HG02759 (cell line): Measurements from ENCODE around the gene SGPL1.

ENCODE experiments used
- ATAC-seq: cut with Tn5 transposase; IDR thresholded peaks from one replicate; pipeline ENCODE4 v1.9.1; 2021; ENCODE audit warnings: mild to moderate bottlenecking, moderate library complexity; ENCODE audit not compliant: unreplicated experiment

SGPL1 gene

DNA sequence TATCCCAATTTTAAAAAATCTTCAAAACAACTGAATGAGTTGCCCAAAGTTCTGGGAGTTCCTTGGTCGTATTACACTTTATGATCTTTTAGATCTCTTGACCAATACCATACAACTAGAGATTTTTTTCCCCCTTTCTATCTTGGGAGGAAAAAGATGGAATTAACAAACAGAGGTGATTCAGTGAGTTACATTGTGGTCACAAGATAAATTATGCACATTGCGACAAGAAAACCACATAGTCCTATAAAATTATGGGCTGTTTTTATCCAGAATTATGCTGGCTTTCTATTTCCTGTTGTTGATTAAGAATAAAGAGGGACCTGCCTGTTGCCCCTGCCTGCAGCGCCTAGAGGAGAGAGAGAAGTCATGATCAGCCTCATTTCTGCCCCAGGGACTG lies 8.2 kb upstream of the SGPL1 start:
- ATAC-seq, result no peak

DNA sequence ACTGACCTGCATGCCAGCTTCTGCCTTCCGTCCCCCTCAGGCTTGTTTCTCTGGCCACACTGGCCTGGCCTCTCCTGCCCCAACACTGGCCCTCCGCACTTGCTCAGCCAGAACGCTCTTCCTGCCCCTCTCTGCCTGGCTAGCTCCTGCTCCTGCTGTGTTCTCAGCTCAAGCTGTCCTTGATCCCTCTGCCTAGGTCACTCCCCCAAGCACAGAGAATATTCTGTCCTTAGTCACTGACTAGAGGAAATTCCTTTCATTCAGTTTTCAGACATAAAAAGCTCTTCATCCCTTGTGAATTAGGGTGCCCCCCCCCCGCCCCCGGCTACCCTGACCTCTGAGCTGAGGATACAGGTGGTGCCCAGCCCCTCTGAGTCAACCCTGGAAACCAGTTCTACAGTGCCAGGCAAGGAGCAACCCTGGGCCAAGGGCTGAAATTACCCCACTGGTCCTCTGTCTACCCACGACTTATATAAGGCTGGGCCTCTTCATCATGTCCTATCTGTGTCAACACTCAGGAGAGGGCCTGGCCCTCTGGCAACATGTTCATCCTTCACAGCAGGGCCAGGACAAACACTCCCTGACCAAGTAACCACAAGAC lies 6.6 kb upstream of the SGPL1 start:
- ATAC-seq, result no peak

DNA sequence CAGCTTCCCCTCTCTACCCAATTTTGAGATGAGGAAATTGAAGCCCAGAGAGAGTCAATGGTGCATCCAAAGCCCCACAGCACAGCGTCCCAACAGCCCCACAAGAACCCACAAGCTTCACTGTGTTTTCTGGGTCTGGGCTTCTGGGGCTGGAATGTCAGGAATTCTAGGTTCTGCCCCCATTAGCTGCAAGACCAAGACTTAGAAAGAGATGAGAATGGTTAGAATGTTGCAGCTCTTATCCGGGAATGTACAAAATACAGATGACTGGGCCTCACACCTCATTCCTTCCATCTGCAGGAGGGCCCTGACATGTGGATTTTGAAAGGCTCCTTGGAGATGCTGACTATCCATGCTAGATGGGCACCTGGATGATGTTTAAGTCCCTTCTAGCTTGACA lies 6.0 kb upstream of the SGPL1 start:
- no peak for ATAC-seq

DNA sequence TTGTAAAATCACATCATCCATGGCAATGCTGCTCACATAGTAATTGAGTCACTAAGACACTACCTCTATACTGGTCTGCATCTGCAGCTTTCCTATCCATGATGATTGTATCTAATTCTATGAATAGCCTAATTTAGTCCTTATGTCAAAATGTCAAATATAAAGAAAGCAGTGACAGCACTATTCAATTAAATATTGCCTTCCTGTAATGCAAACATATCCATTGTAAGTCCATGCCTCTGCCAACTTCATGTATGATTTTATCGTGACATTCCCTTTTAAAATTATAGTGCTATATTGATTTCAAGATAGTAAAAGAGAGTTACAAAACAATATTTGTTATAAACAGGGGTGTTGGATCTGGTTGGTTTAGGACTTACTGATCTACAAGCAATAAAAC lies 4.8 kb upstream of the SGPL1 start:
- ATAC-seq, result no peak

DNA sequence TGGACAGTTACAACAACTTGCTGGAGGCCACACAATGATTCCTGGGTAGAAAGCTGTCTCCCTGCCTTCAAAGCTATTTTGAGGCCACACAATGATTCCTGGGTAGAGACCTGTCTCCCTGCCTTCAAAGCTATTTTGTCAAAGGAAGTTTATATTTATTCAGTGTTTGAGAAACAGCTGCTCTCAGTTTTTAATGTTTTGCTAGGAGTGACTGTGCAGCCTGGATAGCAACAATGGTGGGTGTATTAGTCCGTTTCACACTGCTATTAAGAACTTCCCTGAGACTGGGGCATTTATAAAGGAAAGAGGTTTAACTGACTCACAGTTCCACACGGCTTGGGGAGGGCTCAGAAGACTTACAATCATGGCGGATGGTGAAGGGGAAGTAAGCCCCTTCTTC lies 3.9 kb upstream of the SGPL1 start:
- ATAC-seq, result no peak

DNA sequence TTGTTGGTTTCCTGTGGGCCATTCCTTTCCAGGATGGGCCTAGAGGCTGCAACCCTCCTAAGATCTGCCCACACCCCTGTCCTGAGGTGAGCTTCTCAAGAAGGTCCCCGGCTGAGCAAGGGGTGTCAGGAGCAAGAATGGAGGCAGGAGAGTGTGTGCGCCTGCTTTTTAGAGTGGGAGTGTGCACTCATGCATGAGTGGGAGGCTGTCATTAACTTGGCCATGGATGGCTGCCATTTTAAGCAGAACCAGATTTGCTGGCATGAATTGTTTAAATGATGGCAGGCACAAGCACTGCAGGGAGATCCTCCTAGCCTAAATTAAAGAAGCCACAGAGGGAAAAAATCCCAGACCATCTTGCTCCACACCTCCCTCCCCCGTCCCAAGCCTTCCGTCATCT lies 2.9 kb upstream of the SGPL1 start:
- no peak for ATAC-seq

DNA sequence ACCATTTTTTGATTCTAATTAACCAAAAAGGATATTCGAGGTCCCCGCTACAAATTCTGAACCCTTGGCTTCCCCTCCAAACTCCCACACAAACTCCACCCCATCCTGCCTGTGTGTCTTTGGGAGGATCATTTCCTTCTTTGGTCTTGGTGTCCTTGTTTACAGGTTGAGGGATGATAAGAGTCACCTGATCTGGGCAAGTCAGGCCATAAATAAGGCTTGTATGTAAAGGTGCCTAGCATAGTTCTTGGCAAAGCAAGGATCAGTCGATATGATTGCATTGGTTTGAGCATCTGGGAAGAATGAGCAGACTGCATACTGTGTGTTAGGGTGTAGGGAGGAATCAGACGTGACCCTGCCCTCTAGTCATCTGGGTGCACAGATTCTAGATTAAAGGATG lies 1.6 kb upstream of the SGPL1 start:
- no peak for ATAC-seq

DNA sequence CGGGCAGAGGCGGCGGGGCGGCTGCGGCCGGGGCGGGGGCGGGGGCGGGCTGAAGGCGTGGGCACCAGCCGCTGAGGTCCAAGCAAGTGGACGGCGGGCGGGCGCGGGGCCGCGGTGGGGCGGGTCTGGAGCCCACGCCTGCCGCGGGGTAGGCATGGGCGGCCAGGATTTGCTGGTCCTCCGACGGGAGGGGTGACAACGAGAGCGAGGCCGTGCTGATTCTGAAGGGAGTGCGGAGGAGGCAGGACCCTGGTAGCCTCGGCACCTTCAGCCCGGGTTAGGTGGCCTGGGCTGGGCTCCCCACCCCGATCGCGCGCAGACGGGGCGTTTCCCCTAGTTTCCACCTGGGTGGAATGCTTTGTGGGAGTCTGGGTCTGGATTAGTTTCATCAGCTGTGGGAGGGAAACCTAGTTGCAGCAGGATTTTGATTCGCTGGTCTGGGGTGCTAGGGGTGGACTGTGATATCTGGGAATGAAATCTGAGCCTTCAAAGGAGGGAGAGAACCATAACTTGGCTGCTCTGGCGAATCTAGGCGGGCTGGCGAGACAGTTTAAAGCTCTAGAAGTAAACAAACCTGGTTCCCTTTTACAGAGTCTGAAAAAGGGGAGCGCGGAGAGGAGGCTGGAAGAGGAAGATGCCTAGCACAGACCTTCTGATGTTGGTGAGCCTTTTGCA lies 609 bp downstream of the SGPL1 start:
- ATAC-seq, result peak; percentile 45

DNA sequence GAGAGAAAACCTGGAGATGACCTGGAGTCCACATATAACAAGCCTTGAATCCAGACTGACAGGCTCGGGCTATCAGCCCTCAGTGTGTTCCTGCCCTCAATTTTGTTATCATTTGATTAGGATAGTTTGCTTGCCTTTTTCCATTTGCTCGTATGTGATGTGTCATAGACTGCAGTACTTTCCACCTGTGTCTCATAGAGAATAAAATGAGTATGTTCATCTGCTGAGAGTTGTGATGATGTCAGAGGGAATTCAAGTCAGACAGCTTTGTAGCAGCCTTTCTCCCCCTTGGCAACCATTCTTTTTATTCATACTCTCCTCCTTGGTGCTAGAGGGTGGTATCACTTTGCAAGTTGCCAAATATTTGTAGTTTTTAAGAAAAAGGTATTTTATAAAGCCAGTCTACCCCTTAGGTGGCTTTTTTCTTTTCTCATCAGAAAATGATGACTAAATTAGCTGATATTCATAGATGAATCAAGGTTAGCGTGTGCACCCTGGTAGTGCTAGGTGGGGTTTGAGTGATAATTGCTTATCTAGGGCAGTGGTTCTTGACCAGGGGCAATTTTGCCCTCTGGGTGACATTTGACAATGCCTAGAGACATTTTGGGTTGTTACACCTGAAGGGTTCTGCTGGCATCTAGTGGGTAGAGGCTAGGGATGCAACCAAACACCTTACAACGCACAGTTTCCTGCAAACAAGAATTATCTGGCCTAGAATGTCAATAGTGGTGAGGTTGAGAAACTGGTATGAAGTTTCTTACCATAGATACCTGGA lies 5.4 kb downstream of the SGPL1 start:
- ATAC-seq, result no peak

DNA sequence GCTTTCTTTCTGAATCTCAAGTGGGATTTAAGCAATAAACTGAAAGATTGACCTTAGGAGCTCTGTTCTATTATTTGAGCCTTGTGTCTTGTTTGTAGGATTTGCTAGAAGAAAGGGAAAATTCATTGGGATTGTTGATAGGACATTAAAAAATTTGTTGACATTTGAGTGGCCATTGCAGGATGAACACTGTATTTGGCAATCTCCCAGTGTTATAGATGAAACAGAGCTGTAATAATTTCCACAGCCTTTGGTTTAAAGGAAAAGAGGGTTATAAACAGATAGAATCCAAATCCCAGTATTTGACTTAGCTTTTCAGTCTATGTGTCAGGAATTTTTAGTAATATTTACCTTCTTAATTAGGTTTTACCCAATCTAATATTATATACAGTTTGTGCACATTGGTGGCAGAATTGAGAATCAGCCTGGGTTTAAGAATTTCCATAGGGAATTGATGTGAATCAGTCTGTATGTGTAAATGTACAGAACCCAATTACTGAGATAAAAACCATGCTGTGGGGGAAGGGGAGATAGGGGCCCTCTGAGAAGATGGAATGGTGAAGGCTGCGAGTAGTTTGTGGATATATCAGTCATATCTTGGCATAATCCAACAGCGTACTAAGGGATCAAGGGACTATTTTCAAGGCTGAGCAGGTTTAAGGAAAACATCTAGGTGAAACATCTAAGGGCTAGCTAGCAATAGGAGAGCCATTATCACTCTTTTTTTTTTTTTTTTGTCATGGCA lies 6.5 kb downstream of the SGPL1 start:
- ATAC-seq, result no peak

DNA sequence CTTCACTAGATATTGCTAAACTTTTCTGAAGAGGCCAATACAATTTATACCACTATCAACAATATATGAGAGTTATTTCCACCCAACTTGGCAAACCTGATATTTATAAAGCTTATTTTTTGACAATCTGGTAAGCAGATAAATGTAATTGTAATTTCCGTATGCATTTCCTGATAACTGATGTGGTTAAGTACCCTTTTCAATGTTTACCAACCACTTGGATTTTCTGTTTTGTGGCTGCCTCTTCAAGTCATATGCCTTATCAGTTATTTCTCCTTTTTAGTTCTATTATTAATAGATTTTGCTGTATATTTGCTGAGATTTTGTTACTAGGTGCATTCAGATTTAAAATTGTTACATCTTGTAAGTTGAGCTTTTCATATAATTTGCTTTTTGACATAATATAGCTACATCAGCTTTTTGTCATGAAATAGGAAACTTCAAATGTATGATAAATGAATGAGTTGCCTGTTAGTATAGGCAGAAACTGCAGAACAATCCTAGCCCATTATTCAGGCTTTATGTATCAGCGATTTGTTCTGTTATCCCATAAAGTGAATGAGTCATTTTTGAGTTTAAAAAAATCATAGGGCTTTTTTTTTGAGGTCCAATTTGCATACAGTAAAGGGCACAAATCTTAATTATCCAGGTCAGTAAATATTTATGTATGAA lies 11.5 kb downstream of the SGPL1 start:
- no peak for ATAC-seq

DNA sequence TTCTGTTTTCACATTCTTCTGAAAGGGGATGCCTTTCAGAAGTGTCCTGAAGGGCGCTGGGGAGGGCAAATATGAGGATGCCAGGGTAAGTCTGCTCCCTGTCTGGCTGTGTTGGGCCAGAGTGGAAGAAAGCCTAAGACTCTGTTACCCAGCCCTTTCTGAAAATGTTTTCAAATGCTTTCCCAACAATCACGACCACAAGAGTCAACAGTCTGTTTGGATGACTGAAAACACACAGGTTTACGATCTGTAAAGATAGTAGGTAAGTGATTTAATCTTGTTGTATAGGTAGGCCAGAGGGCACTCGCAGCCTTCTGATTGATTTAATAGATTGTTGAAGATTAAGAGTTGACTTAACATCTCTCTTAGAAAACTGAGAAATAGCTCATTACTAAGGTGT lies 13.2 kb downstream of the SGPL1 start:
- no peak for ATAC-seq

DNA sequence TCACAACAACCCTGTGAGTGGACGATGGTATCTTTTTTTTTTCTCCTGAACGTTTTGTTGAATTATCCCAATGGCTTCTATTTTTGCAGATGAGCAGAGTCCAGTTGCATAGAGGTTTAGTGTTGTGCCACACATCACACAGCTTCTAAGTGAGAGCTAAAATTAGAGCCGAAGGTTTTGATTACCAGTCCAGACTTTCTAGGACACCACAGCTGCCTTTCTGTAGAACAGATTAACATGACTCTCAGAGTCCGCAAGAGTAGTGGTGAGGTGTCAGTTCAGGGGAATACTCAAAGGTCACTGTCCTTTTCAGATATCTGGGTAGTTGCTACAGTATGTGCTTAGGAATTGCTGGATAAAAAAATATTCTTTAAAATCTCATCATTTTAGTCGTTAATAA lies 13.8 kb downstream of the SGPL1 start:
- ATAC-seq, result no peak

DNA sequence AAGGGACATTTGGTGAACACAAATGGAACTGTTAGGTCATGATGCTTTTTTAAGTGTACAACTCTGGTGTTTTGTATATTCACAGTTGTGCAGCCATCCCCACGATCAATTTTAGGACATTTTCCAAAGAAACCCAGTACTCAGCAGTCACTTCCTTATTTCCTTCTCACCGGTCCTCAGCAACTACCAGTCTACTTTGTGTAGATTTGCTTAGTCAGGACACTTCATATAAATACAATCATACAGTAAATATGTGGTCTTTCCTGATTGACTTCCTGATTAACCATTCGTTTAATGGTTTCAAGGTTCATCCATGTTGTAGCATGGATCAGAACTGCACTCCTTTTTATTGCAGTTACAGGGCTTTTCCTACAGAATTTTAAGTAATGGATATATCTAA lies 14.4 kb downstream of the SGPL1 start:
- ATAC-seq, result no peak

DNA sequence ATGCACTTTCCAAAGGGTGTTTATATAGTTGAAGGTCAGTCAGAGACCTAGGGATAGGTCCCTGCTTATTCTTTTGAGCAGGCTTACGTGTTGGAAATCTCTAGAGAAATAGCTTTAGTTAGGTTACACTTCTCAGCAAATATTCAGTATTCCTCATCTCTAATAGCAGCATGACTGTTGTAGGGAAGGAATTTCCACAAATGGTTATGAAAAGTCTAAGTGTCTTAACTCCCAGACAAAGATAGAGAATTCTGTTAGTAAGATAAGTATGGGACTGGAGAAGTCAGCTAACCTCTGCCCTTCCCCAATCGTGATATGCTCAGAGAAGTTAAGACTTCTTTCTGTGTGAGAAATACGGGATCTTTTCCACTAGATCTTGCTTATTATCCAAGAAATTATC lies 16.5 kb downstream of the SGPL1 start:
- ATAC-seq, result no peak

DNA sequence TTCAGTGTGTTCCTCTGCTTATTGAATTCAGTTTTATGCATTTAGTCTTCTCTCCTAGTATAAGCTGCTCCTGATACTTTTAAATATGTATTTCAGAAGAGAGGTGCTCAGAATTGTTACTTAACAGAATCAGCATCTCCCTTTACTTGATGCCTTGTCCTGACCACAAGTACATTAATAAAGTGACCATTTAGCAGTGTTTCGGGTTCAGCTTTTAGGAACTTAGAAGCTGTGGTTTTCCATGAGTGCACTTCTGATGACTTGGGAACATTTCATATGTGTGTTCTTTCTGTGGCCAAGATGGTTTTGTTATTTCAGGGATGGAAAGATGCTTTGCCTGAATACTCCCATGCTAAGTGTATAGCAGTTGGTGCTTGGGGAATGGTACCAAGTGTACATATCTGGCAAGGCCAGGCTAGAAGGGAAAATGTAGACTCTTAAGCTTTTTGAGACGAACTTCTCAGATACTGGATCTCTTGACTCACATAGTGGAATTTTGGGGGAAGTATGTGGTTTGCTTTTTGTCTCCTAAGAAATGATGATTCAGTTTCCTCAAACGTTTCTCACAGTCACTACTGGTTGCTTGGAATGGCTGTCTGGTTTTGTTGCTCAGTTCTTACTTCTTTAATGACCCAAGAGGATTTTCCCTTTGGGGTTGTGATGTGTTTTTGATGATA lies 17.2 kb downstream of the SGPL1 start:
- no peak for ATAC-seq

DNA sequence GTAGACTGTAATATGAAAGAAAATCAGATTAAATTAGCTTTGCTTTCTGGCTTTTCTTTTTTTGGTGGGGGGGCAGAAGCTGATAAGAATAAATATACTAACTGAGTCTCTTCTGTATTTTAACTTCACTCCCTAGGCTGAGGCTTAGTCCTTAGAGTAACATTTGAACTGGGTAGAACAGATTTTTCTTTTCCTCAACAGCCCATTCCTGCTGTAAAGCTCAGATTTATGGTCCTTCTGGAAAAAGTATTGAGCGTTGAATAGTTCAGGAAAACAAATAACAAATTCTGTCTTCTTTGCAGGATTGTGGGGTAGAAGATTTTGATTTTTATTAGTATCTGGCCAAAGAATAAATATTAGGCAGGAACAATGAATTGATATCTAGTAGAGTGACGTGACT lies 17.9 kb downstream of the SGPL1 start:
- ATAC-seq, result no peak

DNA sequence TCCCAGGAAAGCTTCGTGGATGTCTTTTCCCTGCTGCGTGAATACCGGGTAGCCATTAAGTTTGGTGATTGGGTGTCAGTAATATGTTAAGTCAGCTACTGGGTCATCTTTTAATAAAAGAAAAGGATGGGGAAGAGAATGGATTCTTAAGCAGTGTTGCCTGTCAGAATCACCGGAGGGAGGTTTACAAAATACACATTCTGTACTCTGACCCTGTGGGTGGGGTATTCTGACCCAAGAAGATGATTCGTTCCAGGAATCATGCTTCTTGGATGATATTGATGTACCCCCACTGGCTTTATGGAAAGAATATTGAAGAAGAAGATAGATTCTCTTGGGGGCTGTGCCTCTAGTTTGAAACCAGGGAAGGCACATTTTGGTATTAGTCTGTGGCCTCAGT lies 18.3 kb downstream of the SGPL1 start:
- no peak for ATAC-seq

DNA sequence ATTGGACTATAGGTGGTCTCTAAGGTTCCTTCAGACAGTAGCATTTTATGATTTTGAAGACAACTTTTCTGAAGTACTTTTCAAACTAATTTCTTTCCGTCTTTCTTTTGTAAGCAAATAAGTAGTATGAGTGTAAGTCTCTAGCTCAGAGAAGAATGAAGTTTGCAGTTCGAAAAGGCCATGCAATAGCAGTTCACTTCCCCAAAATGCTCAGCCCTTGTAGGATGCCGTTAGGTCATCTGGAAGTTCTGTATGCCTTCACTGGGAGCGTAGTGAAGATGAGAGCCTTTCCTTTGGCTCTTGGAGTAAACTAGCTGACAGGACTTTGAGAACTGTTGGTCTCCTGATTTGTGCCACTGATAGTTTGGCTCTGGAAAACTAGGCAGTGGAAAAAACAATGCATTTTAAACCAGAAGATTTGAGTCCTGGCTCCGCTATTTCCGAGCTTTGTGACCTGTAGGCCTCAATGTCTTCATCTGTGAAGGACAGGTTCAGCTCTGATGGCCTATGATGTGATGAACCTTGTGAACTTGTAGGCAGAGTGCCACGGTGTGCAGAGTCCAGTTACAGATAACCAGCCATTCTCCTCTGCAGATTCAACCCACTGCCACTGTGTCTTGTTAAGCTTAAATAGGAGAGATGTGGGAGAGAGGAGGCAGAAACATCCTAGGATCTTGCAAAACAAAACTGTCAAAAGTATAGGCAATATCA lies 18.8 kb downstream of the SGPL1 start:
- ATAC-seq, result no peak

DNA sequence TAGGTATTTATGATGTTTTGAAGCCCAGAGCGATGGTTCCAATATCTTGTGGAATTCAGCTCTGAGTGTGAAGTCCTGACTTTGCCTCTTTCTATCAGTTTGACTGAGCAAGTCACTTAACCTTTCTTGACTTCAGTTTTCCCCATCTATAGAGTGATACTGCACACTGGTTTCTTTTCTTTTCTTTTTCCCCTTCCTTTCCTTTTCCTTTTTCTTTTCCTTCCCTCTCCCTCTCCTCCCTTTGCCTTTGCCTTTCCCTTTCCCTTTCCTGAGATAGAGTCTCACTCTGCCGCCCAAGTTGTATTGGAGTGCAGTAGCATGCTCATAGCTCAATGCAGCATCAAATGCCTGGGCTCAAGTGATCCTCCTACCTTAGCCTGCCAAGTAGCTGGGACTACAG lies 20.6 kb downstream of the SGPL1 start:
- no peak for ATAC-seq
